Measurements from ENCODE around the gene MED4. TPM values are rescaled to one million over a fixed set of nuclear protein-coding genes. Genes with fewer than 3 reads are reported as not detected.

Gene MED4
- total RNA-seq, 2 experiments from 2014 or later, result 48.9 to 56.1 TPM

- ATAC-seq (ENCODE audit: poor library complexity) (no peak), DNase-seq (no peak)
- no peaks in the 10 kb centered on the region for H3K9me3 ChIP-seq (ENCODE audit: control insufficient read depth in 1 of 2, insufficient read depth in 1 of 2, low read length in 2 of 2)
- no peaks in the 10 kb centered on the region for H3K36me3 ChIP-seq (ENCODE audit: insufficient read depth, low read length)
- no peak overlapping the region for H3K27ac ChIP-seq (ENCODE audit: low read depth in 1 of 2, low read length in 2 of 2)
- no peaks in the 10 kb centered on the region for H3K27me3 ChIP-seq (ENCODE audit: control insufficient read depth in 1 of 2, insufficient read depth in 2 of 2, low read length in 2 of 2)
- no peak overlapping the region for H3K27ac Mint-ChIP-seq
- ChIA-PET POLR2A (no interaction called here), CTCF (no interaction called here)
- H3K4me3 ChIP-seq (ENCODE audit: low read length), result no peak overlapping the region
- H3K27me3 Mint-ChIP-seq, result peaks cover 13% of the 10 kb centered on the region
- intact Hi-C loops (cut with DNase I, micrococcal nuclease), result no loop called here
- H3K36me3 Mint-ChIP-seq (ENCODE audit: low read depth), result no peaks in the 10 kb centered on the region
- no peaks in the 10 kb centered on the region for H3K4me1 ChIP-seq (ENCODE audit: insufficient read depth, low read length)
- H3K4me1 Mint-ChIP-seq (ENCODE audit: low read depth), result no peaks in the 10 kb centered on the region
- H3K4me3 Mint-ChIP-seq, result no peak overlapping the region
- TF ChIP-seq CTCF (IDR thresholded peaks at IDR 0.05), result no peak
- no peaks in the 10 kb centered on the region for H3K9me3 Mint-ChIP-seq
Observed at GRCh38 chr13:48116808-48117207, 21.9 kb upstream of the MED4 start.

GRCh38 chr13:48113756-48114130 lies 18.8 kb upstream of the MED4 start:
- no peak overlapping the region for H3K27ac Mint-ChIP-seq
- no peaks in the 10 kb centered on the region for H3K4me1 ChIP-seq (ENCODE audit: insufficient read depth, low read length)
- no peaks in the 10 kb centered on the region for H3K9me3 Mint-ChIP-seq
- no peaks in the 10 kb centered on the region for H3K36me3 ChIP-seq (ENCODE audit: insufficient read depth, low read length)
- DNase-seq (no peak), ATAC-seq (ENCODE audit: poor library complexity) (no peak)
- H3K4me3 Mint-ChIP-seq, result no peak overlapping the region
- no peak overlapping the region for H3K27ac ChIP-seq (ENCODE audit: low read depth in 1 of 2, low read length in 2 of 2)
- ChIA-PET CTCF (no interaction called here), POLR2A (no interaction called here)
- no peak for TF ChIP-seq CTCF (IDR thresholded peaks at IDR 0.05)
- no peaks in the 10 kb centered on the region for H3K27me3 ChIP-seq (ENCODE audit: control insufficient read depth in 1 of 2, insufficient read depth in 2 of 2, low read length in 2 of 2)
- no peaks in the 10 kb centered on the region for H3K36me3 Mint-ChIP-seq (ENCODE audit: low read depth)
- no peak overlapping the region for H3K4me3 ChIP-seq (ENCODE audit: low read length)
- H3K27me3 Mint-ChIP-seq, result peaks cover 13% of the 10 kb centered on the region
- no peaks in the 10 kb centered on the region for H3K4me1 Mint-ChIP-seq (ENCODE audit: low read depth)
- H3K9me3 ChIP-seq (ENCODE audit: control insufficient read depth in 1 of 2, insufficient read depth in 1 of 2, low read length in 2 of 2), result no peaks in the 10 kb centered on the region
- intact Hi-C loops (cut with DNase I, micrococcal nuclease), result no loop called here

- peaks cover 13% of the 10 kb centered on the region for H3K27me3 Mint-ChIP-seq
- Histone ChIP-seq H3K4me1 (ENCODE audit: insufficient read depth, low read length) (no peaks in the 10 kb centered on the region), H3K9me3 (ENCODE audit: control insufficient read depth in 1 of 2, insufficient read depth in 1 of 2, low read length in 2 of 2) (no peaks in the 10 kb centered on the region), H3K27me3 (ENCODE audit: control insufficient read depth in 1 of 2, insufficient read depth in 2 of 2, low read length in 2 of 2) (no peaks in the 10 kb centered on the region), H3K27ac (ENCODE audit: low read depth in 1 of 2, low read length in 2 of 2) (no peak overlapping the region), H3K36me3 (ENCODE audit: insufficient read depth, low read length) (no peaks in the 10 kb centered on the region), H3K4me3 (ENCODE audit: low read length) (no peak overlapping the region)
- TF ChIP-seq CTCF (IDR thresholded peaks at IDR 0.05), result no peak
- H3K27ac Mint-ChIP-seq, result no peak overlapping the region
- ATAC-seq (ENCODE audit: poor library complexity), result no peak
- no peaks in the 10 kb centered on the region for H3K36me3 Mint-ChIP-seq (ENCODE audit: low read depth)
- no peaks in the 10 kb centered on the region for H3K9me3 Mint-ChIP-seq
- no peak for DNase-seq
- ChIA-PET CTCF (no interaction called here), POLR2A (no interaction called here)
- intact Hi-C loops (cut with DNase I, micrococcal nuclease), result no loop called here
- H3K4me1 Mint-ChIP-seq (ENCODE audit: low read depth), result no peaks in the 10 kb centered on the region
- no peak overlapping the region for H3K4me3 Mint-ChIP-seq
Observed at GRCh38 chr13:48112896-48113755, 18.2 kb upstream of the MED4 start.
